NT2/D1 (cell line): Measurements from ENCODE around the gene SIGLEC6.
A peak's percentile ranks its signal among the peaks of the same experiment; 100 is the strongest.

Experiments used
- DNase-seq: peaks from one replicate; pipeline ENCODE4 v3.0.0-alpha.2; 2011; ENCODE audit warnings: low read depth, low spot score
- H3K27me3 ChIP-seq: 2 replicates; pipeline ENCODE4 v1.6.0; 2011; ENCODE audit warnings: mild to moderate bottlenecking; ENCODE audit not compliant: insufficient read length, insufficient read depth
- H3K36me3 ChIP-seq: 2 replicates; pipeline ENCODE4 v1.6.1; 2011; ENCODE audit warnings: mild to moderate bottlenecking, low read length, mixed read lengths; ENCODE audit not compliant: insufficient read depth, insufficient read length
- H3K4me1 ChIP-seq: 2 replicates; pipeline ENCODE4 v1.5.1; 2011; ENCODE audit not compliant: insufficient read depth, insufficient read length
- H3K4me3 ChIP-seq: 2 replicates; pipeline ENCODE4 v1.5.1; 2011; ENCODE audit warnings: low read depth; ENCODE audit not compliant: insufficient read length
- H3K9ac ChIP-seq: 2 replicates; pipeline ENCODE4 v1.6.0; 2011; ENCODE audit warnings: low read depth; ENCODE audit not compliant: insufficient read length
- H3K9me3 ChIP-seq: 2 replicates; pipeline ENCODE4 v1.5.1; 2011; ENCODE audit warnings: mild to moderate bottlenecking, low read length; ENCODE audit not compliant: insufficient read depth
- SUZ12 ChIP-seq: IDR thresholded peaks from 2 replicates; pipeline ENCODE4 v1.6.1; 2011; ENCODE audit not compliant: insufficient read length, insufficient read depth; ENCODE audit errors: extremely low read depth
- YY1 ChIP-seq: IDR thresholded peaks from 2 replicates; pipeline ENCODE4 v1.6.1; 2011; ENCODE audit not compliant: insufficient read length, insufficient read depth
- ZNF274 ChIP-seq: IDR thresholded peaks from 2 replicates; pipeline ENCODE4 v1.6.1; 2011; ENCODE audit warnings: mild to moderate bottlenecking, low read depth, low read length

The SIGLEC6 gene

GRCh38 chr19:51480590-51480989 is 50.9 kb downstream of the SIGLEC6 start:
- Histone ChIP-seq H3K4me3 (no peak overlapping the region), H3K36me3 (no peaks in the 10 kb centered on the region), H3K27me3 (peaks cover 54% of the 10 kb centered on the region), H3K9me3 (no peaks in the 10 kb centered on the region), H3K4me1 (no peaks in the 10 kb centered on the region), H3K9ac (no peak overlapping the region)
- DNase-seq, result peak; percentile 8
- TF ChIP-seq SUZ12, result no peak
- no peak for TF ChIP-seq YY1
- TF ChIP-seq ZNF274, result no peak

GRCh38 chr19:51479531-51480331 is 51.7 kb downstream of the SIGLEC6 start:
- Histone ChIP-seq H3K9ac (no peak overlapping the region), H3K27me3 (peaks cover 45% of the 10 kb centered on the region), H3K4me1 (no peaks in the 10 kb centered on the region), H3K4me3 (no peak overlapping the region), H3K9me3 (no peaks in the 10 kb centered on the region), H3K36me3 (no peaks in the 10 kb centered on the region)
- no peak for DNase-seq
- no peak for TF ChIP-seq SUZ12
- TF ChIP-seq YY1, result no peak
- no peak for TF ChIP-seq ZNF274

GRCh38 chr19:51478381-51479234 is 52.9 kb downstream of the SIGLEC6 start, which contains the start of gene CEACAM18:
Gene CEACAM18 (plus strand): TSS chr19:51478539.
- no peak for DNase-seq
- H3K4me1 ChIP-seq, result no peaks in the 10 kb centered on the region
- peaks cover 34% of the 10 kb centered on the region for H3K27me3 ChIP-seq
- no peak within 1 kb of the TSS for H3K9ac ChIP-seq
- H3K9me3 ChIP-seq, result no peaks in the 10 kb centered on the region
- H3K4me3 ChIP-seq, result no peak within 1 kb of the TSS
- H3K36me3 ChIP-seq, result no peaks in the 10 kb centered on the region
- TF ChIP-seq SUZ12, result no peak
- TF ChIP-seq YY1, result no peak
- TF ChIP-seq ZNF274, result no peak

- Histone ChIP-seq H3K9ac (no peak overlapping the region), H3K36me3 (no peaks in the 10 kb centered on the region), H3K4me1 (no peaks in the 10 kb centered on the region), H3K4me3 (no peak overlapping the region), H3K9me3 (no peaks in the 10 kb centered on the region), H3K27me3 (peaks cover 22% of the 10 kb centered on the region)
- no peak for DNase-seq
- TF ChIP-seq ZNF274, result no peak
- no peak for TF ChIP-seq SUZ12
- no peak for TF ChIP-seq YY1
Measured at GRCh38 chr19:51477344-51477743, 54.1 kb downstream of the SIGLEC6 start.

GRCh38 chr19:51476164-51476563 is 55.3 kb downstream of the SIGLEC6 start:
- H3K9me3 ChIP-seq, result no peaks in the 10 kb centered on the region
- H3K4me1 ChIP-seq, result no peaks in the 10 kb centered on the region
- H3K36me3 ChIP-seq, result no peaks in the 10 kb centered on the region
- peaks cover 17% of the 10 kb centered on the region for H3K27me3 ChIP-seq
- no peak for DNase-seq
- H3K4me3 ChIP-seq, result no peak overlapping the region
- H3K9ac ChIP-seq, result no peak overlapping the region
- TF ChIP-seq SUZ12 (no peak), YY1 (no peak), ZNF274 (no peak)

- Histone ChIP-seq H3K9me3 (no peaks in the 10 kb centered on the region), H3K9ac (no peak overlapping the region), H3K27me3 (peaks cover 2% of the 10 kb centered on the region), H3K36me3 (no peaks in the 10 kb centered on the region), H3K4me1 (no peaks in the 10 kb centered on the region), H3K4me3 (no peak overlapping the region)
- peak; percentile 35 for DNase-seq
- TF ChIP-seq YY1 (no peak), ZNF274 (no peak), SUZ12 (no peak)
Measured at GRCh38 chr19:51473009-51473707, 58.3 kb downstream of the SIGLEC6 start.
